AG10803 (cell line): ENCODE measurements around the gene MAP4K2.

Experiments used
- DNase-seq: peaks from one replicate; pipeline ENCODE4 v3.0.0; 2010; ENCODE audit warnings: low read depth
- H3K4me3 ChIP-seq: 2 replicates; pipeline ENCODE4 v1.5.1; 2011; ENCODE audit warnings: mild to moderate bottlenecking, low read length, control low read depth
- CTCF ChIP-seq: conservative IDR thresholded peaks from 2 replicates; pipeline ENCODE4 v1.5.1; 2011; ENCODE audit warnings: mild to moderate bottlenecking, low read length, control low read depth, inconsistent platforms

MAP4K2 gene

GRCh38 chr11:64776875-64777274 is 26.1 kb downstream of the MAP4K2 start:
- peak overlapping the region; percentile 96 for H3K4me3 ChIP-seq
- no peak for TF ChIP-seq CTCF
- no peak for DNase-seq

- no peak for TF ChIP-seq CTCF
- peak overlapping the region; percentile 96 for H3K4me3 ChIP-seq
- DNase-seq, result no peak
These were observed 26.6 kb downstream of the MAP4K2 start for GRCh38 chr11:64776425-64776824.

- TF ChIP-seq CTCF, result no peak
- no peak for DNase-seq
- no peak overlapping the region for H3K4me3 ChIP-seq
These were observed 28.9 kb downstream of the MAP4K2 start for GRCh38 chr11:64774144-64774543.

GRCh38 chr11:64772303-64773018 is 30.6 kb downstream of the MAP4K2 start:
- DNase-seq, result no peak
- no peak overlapping the region for H3K4me3 ChIP-seq
- no peak for TF ChIP-seq CTCF

- no peak for TF ChIP-seq CTCF
- no peak for DNase-seq
- H3K4me3 ChIP-seq, result no peak overlapping the region
These were observed 31.2 kb downstream of the MAP4K2 start for GRCh38 chr11:64771861-64772260.

GRCh38 chr11:64770120-64770519 is 32.9 kb downstream of the MAP4K2 start:
- DNase-seq, result no peak

More at GRCh38 chr11:64770120-64770519, 32.9 kb downstream of the MAP4K2 start:
- no peak overlapping the region for H3K4me3 ChIP-seq
- no peak for TF ChIP-seq CTCF
